LNCaP clone FGC (cell line): ENCODE results near the gene MAGI2.

Experiments
- DNase-seq: peaks from one replicate; pipeline ENCODE4 v3.0.0-alpha.2; 2011; ENCODE audit warnings: low read depth
- H3K4me3 ChIP-seq: 2 replicates; pipeline ENCODE4 v1.5.1; 2011; ENCODE audit warnings: mild to moderate bottlenecking, low read depth, low read length, control low read depth
- TF ChIP-seq, protein P1 (sequence below): IDR thresholded peaks from 2 replicates; pipeline ENCODE4 v1.5.1; 2012; ENCODE audit warnings: mild to moderate bottlenecking; ENCODE audit not compliant: control insufficient read depth, insufficient read depth; ENCODE audit errors: extremely low read depth

The MAGI2 gene

DNA sequence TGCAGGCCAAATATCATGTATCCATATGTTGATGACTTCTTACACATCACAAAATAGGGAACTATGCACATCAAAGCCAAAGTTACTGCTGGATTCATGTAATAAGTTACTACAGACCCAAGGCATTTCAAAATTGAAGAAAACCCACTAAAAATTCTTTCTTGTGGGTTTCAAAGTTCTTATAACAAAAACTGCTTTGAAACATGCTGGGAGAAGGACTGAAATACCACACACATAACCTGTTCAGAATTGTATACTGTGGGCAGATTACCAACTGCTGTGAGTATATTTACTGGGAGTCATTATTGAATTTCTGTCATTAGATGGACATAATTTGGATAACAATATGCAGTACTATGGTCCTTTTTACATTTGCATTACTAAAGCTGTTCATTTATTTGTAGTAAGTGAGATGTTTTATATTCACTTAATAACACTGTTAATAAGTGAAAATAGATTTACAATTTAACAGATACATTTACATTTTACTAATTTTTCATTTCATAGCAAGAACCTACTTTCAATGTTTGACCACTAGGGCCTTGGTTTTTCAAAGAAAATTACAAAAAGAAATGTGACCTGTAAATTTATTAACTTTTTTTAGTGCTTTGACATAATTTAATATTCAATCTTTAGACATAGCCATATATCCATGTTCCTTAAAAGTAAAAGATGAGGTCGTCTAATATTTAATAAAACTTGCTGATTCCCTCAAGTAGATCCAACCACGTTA lies 132.6 kb downstream of the MAGI2 start:
- TF ChIP-seq, protein P1, sequence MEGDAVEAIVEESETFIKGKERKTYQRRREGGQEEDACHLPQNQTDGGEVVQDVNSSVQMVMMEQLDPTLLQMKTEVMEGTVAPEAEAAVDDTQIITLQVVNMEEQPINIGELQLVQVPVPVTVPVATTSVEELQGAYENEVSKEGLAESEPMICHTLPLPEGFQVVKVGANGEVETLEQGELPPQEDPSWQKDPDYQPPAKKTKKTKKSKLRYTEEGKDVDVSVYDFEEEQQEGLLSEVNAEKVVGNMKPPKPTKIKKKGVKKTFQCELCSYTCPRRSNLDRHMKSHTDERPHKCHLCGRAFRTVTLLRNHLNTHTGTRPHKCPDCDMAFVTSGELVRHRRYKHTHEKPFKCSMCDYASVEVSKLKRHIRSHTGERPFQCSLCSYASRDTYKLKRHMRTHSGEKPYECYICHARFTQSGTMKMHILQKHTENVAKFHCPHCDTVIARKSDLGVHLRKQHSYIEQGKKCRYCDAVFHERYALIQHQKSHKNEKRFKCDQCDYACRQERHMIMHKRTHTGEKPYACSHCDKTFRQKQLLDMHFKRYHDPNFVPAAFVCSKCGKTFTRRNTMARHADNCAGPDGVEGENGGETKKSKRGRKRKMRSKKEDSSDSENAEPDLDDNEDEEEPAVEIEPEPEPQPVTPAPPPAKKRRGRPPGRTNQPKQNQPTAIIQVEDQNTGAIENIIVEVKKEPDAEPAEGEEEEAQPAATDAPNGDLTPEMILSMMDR = no peak
- DNase-seq = no peak
- no peak overlapping the region for H3K4me3 ChIP-seq

DNA sequence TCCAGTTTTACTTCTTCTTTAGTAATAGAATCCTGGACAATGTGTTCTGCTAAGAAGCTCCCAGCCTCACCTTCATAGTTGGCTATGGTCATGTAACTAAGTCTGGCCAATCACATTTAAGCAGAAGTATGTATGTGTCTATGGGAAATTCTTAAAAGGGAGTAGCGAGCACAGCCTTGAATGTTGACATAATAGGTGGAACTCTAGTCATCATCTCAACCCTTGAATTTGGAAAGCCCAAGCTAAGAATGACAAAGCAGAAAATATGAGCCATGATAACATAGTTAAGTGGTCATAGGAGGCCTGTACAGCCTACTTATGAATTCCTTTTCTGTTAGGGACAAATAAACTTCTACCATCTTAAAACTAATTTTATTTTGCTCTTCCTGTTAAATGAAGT lies 134.1 kb downstream of the MAGI2 start:
- TF ChIP-seq, protein P1 = no peak
- H3K4me3 ChIP-seq = no peak overlapping the region
- DNase-seq = no peak

DNA sequence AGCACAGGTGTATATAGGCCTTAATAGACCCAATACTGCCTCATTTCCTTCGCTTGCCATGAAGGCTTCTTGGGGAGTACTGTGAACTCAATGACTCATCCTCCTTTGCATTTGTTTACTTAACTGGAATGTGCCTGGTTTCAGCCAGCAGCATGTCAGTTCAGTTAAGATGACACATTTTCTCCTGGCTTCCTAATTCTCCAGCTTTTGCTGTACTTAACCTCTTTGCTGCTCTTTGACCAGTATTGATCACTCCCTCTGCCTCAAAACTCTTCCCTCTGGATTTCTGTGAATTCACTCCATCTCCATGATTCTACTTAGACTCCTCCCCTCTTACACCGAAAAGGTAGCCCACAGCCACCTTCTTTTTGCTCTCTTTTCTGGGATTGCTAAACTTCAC lies 135.7 kb downstream of the MAGI2 start:
- DNase-seq = no peak
- no peak overlapping the region for H3K4me3 ChIP-seq
- TF ChIP-seq, protein P1 = no peak

- DNase-seq = no peak
- TF ChIP-seq, protein P1 = no peak
- no peak overlapping the region for H3K4me3 ChIP-seq
Observed at GRCh38 chr7:79312022-79312421, 141.4 kb downstream of the MAGI2 start.

GRCh38 chr7:79308192-79308591 lies 145.3 kb downstream of the MAGI2 start:
- no peak for DNase-seq

GRCh38 chr7:79307376-79307775 lies 146.1 kb downstream of the MAGI2 start:
- DNase-seq = no peak
- TF ChIP-seq, protein P1 = no peak
- H3K4me3 ChIP-seq = no peak overlapping the region

More at GRCh38 chr7:79308192-79308591, 145.3 kb downstream of the MAGI2 start:
- H3K4me3 ChIP-seq = no peak overlapping the region
- TF ChIP-seq, protein P1 = no peak

- DNase-seq = no peak
- H3K4me3 ChIP-seq = no peak overlapping the region
- TF ChIP-seq, protein P1 = no peak
Observed at GRCh38 chr7:79304711-79305110, 148.8 kb downstream of the MAGI2 start.
